GM19438 (cell line): ENCODE data around the gene ABHD14A.
A peak's percentile ranks its signal among the peaks of the same experiment; 100 is the strongest.

Experiments
- ATAC-seq: cut with Tn5 transposase; IDR thresholded peaks from one replicate; pipeline ENCODE4 v1.9.1; 2021; ENCODE audit warnings: low read depth; ENCODE audit not compliant: unreplicated experiment

Gene ABHD14A

DNA sequence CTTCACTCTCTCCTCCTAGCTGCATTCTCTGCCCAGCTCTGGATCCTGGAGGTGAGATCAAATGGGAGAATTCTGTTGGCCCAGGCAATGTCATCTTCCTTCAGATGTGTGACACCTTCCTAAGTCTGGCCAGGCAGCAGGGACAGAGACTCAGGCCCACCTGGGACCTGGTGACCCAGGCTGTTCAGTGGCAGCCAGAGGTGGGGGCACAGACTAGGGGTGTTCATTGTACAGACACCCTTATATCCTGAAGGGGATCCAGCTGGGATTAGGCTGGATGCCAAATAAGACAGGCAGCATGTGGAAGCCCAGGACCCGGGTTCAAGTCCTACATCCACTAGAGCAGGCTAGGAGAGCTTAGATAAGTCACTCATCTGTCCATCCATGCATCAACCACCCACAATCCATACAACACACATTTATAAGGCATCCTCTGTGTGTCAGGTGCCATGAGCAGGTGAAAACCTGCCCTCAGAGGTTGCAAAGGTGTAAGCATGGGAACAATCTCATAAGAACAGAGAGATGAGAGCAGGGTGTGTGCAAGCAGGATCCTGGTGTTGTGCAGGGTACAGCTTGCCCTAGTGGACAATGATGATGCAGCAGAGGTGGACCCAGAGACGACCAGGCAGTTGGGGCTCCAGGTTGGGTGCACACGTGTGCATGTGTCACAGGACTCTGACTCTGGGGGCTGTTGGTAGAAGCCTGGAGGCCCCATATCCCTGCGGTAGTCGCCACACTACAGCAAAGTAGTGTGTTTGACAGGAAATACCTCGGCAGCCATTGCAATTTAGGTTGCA is 39.1 kb downstream of the ABHD14A start:
- ATAC-seq: no peak

DNA sequence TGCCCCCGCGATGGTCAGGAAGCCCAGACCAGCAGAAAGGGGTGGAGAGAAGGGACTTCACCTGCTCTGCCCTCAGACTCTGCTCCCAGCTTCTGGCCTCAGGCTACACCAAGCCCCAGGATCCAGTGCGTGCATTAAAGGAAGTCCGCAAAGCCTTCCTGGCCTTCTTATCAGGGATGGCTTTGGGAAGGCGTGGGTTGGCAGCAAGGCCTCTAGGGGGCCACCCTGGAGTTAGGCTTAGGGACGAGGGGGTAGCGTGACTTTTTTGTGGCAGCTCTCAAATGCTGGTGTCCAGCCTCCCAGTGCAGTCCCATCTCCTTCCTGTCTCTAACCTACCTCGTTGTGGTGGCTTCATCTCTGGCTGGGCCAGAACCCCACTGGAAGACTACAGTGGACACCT is 39.7 kb downstream of the ABHD14A start:
- ATAC-seq: no peak

DNA sequence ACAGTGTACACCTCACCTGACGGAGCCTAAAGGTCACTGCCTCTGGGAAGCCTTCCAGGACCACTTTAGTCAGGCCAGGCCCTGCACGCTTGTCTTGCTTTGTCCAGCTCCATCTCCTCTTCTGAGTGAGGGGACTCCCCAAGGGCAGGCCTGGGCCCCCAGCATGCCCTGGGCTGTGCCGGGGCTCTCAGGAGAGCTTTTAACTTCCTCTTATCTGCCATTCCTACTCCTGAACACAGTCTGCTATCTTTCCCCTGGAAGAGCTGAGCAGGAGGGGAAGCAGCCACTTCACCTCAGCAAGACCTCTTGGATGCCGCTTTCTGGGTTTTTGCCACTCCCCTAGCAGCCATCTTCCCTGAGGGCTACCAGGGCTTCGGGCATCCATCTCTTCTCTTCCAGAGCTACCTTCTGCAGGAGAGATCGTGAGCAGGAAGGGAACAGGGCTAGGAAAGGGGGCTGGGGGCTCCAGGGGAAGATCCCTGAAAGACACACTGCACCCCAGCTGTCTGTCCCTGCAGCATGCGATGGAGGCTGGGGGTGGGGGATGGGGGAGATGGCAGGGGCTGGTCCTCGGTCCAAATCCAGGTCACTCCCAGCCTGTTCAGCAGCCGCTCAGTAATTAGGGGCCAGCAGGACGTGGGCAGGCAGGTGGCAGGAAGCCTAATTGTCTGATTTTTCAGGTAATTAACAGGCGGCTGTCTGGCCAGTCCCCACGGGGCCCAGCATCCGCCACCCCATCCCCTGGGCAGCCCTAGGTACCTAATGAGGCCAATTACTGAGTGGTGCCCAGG is 40.8 kb downstream of the ABHD14A start:
- no peak for ATAC-seq

DNA sequence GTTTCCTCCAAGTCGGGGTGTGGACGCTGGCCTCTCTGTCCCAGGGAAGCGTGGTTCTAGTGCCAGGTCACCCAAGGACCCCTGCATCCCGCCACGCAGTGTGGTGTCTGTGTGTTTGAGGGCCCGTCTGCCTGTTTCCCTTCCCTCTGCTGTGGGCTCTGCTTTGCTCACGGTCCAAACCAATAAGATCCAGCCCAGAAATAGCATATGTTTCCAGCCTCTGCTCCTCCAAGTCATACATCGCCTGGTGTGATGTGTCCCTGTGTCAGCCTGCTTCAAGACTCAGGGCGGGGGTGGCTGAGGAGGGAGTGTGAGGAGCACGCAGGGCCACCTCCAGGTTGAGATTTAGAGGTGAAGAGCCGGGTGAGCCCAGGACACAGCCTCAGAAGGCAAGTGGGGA is 42.7 kb downstream of the ABHD14A start:
- no peak for ATAC-seq

DNA sequence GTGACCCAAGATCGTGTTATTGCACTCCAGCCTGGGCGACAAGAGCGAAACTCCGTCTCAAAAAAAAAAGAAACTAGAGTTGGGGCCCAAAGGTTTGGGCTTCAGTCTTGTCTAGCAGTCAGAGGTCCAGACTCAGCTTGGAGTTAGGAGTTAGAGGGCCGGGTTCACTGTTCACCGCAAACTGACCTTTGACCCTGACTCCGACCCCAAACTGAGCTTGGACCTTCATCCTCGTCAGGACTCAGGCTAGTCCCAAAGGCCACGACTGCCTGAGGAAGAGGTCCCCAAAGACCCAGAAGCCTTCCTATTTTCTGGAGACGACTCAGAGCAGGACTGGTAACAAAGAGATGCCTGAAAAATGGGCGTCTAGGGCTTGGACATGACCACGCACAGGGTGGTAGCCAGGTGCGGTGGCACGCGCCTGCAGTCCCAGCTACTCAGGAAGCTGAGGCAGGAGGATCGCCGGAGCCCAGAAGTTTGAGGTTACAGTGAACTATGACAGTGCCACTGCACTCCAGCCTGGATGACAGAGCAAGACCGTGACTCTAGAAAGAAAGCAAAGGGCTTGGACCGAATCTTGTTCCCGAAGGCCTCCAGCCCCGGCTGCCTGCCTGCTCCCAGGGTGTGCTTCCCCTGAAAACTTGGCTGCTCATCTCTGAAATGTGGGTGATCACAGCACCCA is 43.6 kb downstream of the ABHD14A start:
- ATAC-seq: no peak

DNA sequence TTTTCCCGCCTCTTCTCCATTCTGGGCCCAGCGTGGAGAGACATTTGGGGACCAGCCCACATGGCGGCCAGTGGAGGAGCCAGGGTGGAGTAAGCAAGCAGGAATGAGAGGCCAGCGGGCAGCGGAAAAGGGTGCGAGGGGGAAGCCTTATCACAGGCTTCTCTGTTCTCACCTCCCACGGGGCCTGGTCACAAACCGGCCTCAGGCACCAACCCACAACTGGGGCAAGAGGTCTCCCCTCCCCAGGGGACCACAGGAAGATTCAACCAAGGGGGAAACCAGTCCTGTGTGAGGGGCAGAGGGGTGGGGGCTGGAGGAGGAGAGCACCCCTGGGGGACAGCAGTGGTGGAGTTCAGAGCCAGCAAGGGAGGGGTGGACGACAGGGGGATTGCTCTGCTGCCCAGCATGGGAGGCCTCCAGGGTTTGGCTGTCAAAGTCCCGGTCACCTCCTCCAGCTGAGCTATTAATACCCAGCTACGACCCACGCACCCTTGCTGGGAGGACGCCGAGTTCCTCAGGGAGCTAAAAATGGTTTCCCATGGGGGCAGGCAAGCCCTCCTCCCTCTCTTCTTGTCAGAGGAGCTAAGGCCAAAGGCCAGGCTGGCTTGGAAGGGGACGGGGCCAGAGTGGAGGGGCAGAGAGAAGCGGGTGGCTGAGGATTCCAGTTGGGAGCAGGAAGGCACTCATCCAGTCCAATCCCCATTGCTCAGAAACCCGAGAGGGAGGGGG is 44.7 kb downstream of the ABHD14A start:
- ATAC-seq: no peak

DNA sequence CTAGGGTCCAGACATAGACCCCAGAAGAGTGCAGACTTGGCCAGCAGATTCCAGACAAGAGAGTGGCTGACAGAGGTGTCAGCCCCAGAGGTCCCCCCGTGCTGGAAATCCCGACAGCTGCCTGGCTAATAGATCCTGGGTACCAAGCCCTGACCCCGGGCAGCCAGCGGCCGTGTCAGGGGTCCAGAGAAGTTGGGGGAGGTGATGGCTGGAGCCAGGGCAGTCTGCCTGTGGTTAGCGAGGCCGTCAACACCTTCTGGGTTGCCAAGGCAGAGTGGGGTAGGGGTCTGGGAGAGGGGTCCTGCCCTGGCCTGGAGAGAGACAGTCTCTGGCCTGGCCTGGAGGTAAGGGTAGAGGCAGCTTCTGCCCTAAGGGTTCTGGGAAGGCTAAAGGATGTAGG is 45.9 kb downstream of the ABHD14A start:
- no peak for ATAC-seq

DNA sequence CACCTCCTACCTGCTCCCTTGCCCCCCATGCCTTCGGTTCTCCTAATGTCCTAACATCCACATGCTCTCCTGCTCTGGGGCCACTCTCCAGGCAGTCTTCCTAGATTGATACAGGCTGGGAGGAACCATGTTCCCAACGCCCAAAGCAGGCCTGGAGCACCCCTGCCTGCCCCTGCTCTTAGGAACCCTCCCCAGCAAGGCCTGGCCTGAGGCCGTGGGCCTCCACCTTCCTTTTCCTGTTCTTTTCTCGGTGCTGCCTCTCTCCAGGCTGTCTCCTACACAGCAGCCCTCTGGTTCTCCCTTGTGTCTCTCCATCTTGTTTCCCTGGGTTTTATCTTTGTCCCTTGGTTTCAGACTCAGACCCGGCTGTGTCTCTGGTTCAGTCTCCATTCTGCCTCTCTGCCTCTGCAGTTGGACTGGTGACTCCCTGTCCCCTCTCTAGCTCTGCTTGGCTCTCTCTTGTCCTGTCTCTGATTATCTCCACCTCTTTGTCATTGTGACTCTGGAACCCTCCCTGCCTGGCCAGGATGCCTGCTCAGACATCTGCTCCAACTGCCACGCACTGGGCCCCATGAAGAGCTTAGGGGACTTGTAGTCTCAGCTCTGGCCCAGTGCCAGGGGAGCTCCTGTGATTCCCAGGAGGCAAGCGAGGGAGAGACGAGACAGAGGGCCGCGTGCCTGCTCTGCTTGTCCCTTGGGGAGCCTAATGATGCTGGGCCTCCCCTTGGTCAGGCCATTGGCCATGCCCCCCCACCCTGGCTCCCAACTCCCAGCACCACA is 46.8 kb downstream of the ABHD14A start:
- no peak for ATAC-seq

DNA sequence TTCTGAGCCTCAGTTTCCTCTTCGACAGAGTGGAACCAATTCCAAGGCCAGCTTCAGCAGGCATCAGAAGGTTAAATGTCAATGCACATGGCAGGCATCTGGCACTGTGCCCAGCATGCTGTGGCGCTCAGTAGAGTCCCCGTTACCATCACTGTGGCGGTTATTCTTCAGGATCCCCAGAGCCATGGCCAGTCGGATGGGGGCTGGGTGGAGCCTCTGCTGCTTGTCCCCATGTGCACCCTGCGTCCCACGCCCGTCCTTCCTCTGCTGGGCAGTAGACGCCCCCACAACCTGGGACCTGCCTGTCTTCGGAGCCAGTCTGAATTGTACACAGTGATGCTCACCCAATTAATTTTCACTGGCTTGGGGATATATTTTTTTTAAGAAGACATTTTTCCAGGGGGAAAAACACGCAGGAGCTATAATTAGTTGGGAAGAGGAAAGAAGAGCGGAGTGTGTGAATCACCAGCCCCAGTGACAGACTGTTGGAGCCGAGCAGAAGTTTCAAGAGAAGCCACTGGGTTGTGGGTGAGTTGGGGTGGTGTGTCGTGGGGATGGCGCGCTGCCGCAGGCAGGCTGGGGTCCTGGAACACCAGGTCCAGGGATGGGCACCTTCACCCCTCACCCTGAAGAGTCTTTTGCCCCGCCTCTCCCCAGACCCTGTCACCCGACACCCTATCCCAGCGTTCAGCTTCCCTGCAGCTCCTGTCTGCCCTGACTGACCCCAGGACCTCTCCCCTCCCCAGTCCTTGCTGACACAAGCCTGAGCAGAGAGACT is 47.6 kb downstream of the ABHD14A start:
- no peak for ATAC-seq

DNA sequence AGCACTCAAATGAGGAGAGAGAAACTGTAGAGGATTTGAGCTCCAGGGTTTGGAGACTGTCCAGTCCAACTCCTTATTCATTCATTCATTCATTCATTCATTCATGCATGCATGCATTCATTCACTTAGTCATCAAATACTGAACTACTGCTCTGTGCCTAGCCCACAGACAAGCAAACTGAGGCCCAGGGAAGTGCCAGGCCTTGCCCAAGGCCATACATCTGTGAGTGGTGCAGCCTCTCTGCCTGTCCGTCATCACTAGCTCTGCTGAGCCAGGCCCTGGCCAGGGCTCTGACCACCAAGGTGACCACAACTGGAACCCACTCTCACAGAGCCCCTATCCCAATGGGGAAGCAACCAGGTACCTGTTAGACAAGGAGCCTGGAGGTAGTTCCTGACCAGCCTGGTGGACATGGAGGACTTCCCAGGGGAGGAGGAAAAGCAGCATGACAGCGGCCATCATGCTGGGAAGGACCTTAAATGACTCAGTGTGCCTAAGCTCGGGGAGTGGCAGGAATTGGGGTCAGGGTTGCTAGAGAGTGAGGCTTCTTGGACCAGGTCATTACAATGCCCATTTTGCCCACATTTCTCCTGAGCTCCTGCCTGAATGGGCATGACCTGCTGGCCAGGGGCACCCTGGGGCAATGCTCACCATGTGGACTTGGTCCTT is 48.4 kb downstream of the ABHD14A start:
- ATAC-seq: peak; percentile 12

DNA sequence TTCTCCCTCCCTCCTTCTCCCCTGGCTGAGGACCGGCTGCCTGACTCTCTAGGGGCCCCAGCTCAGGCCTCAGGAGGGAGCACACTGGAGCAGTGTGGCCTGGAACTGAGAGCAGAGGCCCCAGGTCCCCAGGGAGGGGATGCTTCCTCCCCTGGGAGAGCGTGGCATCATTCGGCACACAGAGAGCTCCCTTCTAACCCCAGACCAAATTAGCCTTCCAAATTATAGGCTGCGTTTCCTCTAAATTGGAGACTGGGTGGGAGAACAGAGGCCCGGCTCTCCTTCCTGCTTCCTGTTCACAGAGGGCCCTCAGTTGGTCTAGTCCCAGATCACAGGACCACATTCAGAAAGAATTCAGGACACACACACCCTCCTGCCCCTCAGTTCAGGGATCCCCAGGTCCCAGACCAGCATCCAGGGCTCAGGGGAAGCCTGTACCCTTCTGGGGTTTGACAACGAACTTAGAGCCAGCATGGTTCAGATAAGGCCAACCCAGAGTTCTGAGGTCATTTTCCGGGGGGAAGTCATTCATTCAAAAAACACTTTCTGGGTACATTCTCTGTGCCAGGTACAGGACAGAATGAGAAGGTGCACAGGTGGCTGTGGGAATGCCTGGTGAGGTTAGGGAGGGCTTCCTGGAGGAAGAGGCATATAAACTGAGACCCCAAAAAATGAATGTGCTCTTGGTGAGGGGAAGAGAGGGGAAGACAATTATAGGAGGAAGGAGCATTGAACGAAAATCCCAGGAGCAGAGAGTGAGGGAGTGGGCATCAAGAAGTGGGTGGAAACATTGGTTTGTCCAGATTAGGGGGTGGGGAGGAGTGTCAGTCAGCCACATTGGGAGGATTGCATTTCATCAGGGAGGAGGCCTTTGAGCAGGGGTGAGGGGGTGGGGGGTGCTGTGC is 49.2 kb downstream of the ABHD14A start:
- peak; percentile 84 for ATAC-seq

DNA sequence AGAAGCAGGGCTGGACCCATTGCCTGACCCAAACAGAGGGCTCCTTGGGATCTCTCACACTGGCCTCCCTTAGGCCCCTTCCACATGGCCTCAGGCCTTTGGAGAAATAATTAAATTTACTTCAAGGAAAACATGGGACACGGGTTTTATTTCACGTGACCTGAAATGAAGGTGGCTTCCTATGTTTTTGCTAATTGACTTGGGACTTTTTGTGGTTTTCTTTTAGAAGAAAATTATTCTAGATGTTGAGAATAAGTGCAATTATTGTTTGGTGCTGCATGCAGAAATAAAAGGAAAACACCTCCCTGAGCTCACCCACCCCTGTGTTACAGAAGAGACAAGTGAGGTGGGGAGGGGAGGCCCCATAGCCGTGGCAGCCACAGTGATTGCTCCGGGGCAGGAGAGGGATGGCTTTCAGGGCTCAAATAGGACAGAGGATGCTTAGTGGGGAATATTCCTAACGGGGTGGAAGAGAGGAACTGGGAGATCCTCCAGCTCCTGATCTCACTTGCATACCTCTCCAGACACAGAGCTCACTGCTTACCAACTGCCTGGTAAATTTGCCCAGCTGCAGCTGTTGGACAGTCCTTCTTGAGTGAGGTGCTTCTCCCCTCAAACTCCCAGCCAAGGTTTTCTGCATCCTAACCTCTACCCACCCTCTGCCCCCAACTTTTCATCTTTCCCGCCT is 50.0 kb downstream of the ABHD14A start:
- ATAC-seq: no peak

DNA sequence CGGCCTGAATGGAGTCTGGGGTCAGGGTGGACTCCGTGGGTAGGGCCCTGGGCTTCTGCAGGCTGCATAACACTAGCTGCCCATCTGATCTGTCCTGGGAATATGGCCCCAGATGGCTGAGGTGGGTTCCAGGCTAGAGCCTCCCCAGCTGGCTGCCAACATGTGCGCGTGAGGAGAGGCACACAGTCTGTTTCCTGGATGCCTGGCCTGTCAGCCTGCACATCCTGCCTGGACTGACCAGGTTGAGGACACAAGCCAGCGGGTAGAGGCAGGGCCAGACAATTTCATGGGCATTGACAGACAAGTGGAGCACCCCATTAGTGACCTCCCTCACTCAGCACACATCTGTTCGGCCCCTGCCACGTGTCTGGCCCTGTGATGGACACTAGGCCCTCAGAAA is 50.6 kb downstream of the ABHD14A start:
- ATAC-seq: no peak

DNA sequence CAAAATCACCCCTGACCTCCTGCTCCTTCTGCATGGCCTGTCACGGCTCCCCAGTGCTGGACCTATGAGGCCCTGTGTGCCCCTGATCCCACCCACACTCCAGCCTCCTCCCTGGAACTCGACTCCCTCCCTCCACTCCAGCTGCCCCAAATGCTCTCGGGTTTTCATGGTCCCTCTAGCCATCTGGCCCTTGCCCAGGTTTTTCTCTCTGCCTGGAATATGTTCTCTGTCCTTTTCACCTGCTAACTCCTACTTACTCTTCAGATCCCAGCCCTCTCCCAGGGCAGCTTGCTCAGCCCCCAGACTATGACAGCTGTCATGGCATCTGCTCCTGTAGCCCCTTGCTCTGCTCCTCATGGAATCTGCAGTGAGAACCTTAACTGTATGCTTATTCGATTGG is 51.2 kb downstream of the ABHD14A start:
- no peak for ATAC-seq

DNA sequence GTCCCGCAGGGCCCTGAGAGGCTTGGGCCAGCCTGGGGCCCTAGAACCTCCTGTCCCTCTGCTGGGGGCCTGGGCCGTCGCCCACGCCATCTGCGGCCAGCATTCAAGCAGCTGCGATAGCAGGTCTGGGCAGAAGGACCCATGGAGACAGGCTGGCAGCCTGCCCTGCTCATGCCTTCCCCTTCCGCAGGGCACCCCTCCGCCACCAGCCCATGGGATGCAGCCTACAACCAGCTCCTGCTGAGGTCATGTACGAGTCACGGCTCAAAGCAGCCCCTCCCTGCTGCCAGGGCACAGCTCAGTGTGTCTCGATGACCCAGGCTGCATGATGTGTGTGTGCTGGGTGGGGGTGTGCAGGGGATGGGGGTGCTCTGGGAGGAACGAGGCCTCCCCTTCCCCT is 53.7 kb downstream of the ABHD14A start:
- ATAC-seq: no peak

DNA sequence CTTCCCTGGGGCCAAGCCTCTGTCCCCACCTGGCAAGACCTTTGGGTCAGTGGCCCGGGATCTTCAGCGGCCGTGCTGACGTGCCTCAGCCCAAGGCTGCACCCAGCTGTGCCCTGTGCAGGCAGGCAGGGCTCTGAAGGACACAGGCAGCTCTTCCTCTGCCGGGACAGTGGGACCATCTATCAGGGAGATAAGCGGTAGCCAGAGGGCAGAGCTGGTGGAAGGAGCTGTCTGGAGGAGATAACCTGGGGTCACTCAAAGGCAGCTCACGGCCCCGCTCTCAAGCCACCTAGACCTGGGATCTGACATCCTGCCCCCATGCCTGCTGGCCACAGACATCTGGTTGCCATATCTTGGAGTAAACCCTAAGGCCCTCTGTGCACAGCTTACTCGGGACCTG is 54.2 kb downstream of the ABHD14A start:
- ATAC-seq: no peak

DNA sequence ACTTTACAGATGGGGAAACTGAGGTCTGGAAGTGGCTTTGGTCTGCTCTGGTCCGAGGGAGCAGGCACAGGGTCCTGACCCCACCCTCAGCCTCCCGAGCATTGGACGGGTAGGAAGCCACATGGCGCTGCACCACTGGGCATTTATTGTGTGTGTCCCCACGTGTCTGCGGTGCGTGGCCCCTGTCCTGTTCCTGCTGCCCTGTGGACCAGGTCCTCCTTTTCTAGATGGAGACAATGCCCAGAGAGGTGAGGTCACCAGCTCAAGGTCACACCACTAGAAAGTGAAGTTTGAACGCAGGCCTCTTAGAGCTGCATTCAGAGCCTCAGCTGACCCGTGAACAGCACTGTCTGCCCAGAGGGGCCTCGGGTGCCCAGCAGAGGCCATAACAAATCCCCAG is 54.7 kb downstream of the ABHD14A start:
- ATAC-seq: no peak
